BJ (cell line): Measurements from ENCODE around the gene VAV2. TPM values are rescaled to one million over a fixed set of nuclear protein-coding genes. Genes with fewer than 3 reads are reported as not detected.

ENCODE experiments used
- CTCF ChIA-PET: fragments of 350-600 bp; formaldehyde crosslinking; extraction: SDS; loops from one replicate; lab custom pipeline; 2021; ENCODE audit warnings: antibody characterized with exemption, inconsistent platforms; lab: Yijun Ruan, JAX
- POLR2A ChIA-PET: fragments of 300-600 bp; sonication (Branson Sonifier 250); formaldehyde crosslinking; extraction: SDS; loops from one replicate; lab custom pipeline; 2021; ENCODE audit warnings: antibody characterized with exemption; lab: Charles Lee
- DNase-seq: peaks from one replicate; pipeline ENCODE4 v3.0.0-alpha.2; 2011; ENCODE audit warnings: low read depth
- H3K27me3 ChIP-seq: 2 replicates; pipeline ENCODE4 v1.6.0; 2011; ENCODE audit warnings: low read length; ENCODE audit not compliant: control insufficient read depth, insufficient read depth
- H3K36me3 ChIP-seq: 2 replicates; pipeline ENCODE4 v1.5.1; 2011; ENCODE audit warnings: low read length; ENCODE audit not compliant: control insufficient read depth, insufficient read depth
- H3K4me3 ChIP-seq: 2 replicates; pipeline ENCODE4 v1.5.1; 2011; ENCODE audit warnings: low read depth, mild to moderate bottlenecking, control low read depth, low read length
- polyA plus RNA-seq: library from polyadenylated mRNA; depleted of rRNA; stranded (reverse); fragments of >200 nt; gene quantifications from 2 replicates; pipeline ENCODE4 v1.2.3, GENCODE V29; 2011
- TF ChIP-seq, protein P1 (sequence below): IDR thresholded peaks from 2 replicates; pipeline ENCODE4 v1.5.1; 2011; ENCODE audit warnings: low read depth, mild to moderate bottlenecking, control low read depth, inconsistent platforms, low read length, moderate library complexity; ENCODE audit not compliant: insufficient read depth

The VAV2 gene
- polyA plus RNA-seq, 1 experiment, result 9.9 TPM

DNA sequence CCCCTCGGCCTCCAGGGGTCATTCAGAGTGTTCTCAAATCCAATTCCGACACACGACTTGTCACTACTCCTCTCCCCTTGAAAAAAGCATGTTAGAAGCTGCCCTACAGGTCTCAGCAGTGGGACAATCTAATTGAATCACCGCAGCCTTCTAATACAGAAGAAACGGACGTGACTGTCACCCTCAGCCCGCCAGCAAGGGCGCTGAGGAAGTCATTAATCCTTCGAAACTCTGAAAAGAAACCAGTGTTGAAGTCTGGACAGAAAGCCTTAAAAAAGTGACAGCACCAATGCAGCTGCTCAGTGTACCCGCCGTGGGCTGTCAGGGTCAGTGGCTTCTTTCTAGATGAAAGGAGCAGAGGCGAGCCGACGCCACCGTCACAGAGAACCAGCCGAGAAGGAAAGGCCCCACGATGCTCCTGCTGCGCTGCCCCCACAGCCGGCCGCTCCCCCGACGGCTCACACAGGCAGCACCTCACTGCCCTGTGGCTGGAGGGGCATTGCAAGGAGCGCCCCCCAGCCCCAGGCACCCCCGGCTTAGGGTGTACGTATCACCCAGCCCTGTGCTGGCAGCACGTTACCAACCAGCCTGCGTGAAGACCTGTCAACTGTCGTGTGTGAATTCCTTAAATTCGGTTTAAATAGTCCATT is 38.8 kb upstream of the VAV2 start:
- Histone ChIP-seq H3K36me3 (peaks cover 44% of the 10 kb centered on the region), H3K4me3 (no peak overlapping the region), H3K27me3 (no peaks in the 10 kb centered on the region)
- ChIA-PET CTCF (no interaction called here), POLR2A (no interaction called here)
- DNase-seq, result no peak
- TF ChIP-seq, protein P1, sequence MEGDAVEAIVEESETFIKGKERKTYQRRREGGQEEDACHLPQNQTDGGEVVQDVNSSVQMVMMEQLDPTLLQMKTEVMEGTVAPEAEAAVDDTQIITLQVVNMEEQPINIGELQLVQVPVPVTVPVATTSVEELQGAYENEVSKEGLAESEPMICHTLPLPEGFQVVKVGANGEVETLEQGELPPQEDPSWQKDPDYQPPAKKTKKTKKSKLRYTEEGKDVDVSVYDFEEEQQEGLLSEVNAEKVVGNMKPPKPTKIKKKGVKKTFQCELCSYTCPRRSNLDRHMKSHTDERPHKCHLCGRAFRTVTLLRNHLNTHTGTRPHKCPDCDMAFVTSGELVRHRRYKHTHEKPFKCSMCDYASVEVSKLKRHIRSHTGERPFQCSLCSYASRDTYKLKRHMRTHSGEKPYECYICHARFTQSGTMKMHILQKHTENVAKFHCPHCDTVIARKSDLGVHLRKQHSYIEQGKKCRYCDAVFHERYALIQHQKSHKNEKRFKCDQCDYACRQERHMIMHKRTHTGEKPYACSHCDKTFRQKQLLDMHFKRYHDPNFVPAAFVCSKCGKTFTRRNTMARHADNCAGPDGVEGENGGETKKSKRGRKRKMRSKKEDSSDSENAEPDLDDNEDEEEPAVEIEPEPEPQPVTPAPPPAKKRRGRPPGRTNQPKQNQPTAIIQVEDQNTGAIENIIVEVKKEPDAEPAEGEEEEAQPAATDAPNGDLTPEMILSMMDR, result no peak

DNA sequence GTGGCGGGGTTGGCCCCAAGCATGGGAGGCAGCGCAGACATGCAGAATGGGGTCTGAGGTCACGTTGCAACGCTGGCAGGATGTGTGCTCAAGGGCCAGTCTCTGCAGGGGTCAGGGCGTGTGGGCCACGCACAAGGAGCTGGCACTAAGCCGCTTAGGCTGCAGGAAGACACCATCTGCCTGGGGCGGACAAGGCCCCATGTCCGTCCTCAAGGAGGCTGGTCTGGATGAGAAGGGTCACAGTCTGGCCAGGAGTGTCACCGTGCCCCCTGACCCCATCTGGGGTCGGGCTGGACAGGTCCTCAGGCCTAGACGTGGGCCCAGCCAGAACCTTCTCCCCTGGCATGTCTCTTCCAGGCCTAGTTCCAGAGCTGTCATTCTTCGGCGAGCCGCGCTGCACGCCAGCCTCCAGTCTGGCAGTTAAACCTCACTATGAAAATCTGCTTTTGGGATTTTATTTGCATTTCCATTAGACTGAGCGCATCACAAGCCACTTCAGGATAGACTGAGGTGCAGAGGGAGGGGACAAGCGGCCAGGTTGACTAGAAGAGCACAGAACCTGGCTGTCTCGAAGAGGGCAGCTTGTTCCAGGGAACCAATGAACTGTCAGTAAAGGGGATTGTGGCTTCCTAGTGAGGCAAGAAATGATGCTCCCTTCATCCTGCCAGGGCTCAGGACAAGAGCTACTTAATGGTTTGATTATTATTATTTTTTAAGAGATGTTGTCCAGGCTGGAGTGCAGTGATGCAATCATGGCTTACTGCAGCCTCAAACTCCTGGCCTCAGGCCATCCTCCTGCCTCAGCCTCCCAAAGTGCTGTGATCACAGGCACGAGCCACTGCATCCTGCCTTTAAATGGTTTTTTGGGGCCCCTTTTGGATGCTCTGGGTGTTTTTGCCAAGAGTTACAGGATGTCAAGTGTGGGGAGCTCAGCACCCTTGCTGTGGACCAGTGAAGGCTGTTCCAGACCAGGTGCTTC is 37.4 kb upstream of the VAV2 start:
- CTCF ChIA-PET, result no interaction called here

DNA sequence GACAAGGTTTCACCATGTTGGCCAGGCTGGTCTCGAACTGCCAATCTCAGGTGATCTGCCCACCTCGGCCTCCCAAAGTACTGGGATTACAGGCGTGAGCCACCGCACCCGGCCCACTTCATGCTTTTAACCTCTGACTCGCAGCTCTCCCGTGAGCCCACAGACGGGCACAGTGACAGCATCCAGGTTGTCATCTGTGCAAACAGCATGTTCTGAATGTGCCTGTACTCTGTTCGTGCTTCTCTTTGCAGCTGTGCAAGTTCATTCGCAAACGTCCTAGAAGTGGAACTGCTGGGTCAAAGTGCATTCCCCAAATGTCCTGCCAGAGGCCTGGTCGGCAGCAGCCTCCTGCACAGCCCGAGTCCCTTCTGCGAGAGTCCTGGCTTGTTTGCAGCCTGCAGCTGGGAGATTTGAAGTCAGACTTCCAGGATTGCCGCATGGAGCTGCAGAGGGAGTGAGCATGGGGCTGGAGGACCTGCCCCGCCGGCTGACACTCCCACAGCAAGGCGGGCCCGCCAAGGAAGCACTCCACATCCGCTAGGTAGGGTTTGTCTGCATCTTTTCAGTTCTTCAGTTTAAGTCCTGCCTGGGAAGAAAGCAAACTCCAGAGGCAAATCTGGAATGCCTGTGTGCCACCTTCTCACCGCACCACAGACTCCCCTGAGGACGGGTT is 36.6 kb upstream of the VAV2 start:
- Histone ChIP-seq H3K27me3 (no peaks in the 10 kb centered on the region), H3K36me3 (peaks cover 23% of the 10 kb centered on the region), H3K4me3 (no peak overlapping the region)
- DNase-seq, result no peak
- ChIA-PET POLR2A (no interaction called here), CTCF (interaction anchor here (0.8 to 1.4 kb wide), 2 partner anchors 12 to 36 kb away, joined by 3 read pairs; no protein-coding TSS in a partner anchor)
- TF ChIP-seq, protein P1, result no peak

More for the DNA sequence above, 37.4 kb upstream of the VAV2 start:
- H3K4me3 ChIP-seq, result no peak overlapping the region
- H3K27me3 ChIP-seq, result no peaks in the 10 kb centered on the region
- no peak for DNase-seq
- POLR2A ChIA-PET, result no interaction called here
- peaks cover 31% of the 10 kb centered on the region for H3K36me3 ChIP-seq
- TF ChIP-seq, protein P1, result no peak

DNA sequence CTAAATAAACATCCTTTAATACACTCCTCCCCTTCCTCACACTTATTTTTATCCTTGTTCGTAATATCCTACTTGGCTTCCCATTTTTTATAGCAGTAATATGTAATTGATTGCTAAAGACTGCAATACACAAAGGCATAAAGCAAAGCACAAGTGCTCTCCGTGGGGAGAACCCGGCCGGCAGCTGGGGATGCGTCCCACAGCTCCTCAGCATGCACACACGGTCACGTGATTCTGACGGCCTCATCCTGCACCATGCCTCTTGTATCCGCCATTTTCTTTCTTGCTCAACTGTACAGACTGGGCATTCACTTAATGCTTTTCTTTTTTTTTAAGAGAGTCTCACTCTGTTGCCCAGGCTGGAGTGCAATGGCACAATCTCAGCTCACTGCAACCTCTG is 36.0 kb upstream of the VAV2 start:
- H3K27me3 ChIP-seq, result no peaks in the 10 kb centered on the region
- DNase-seq, result no peak
- ChIA-PET CTCF (interaction anchor here (0.8 to 1.4 kb wide), 3 partner anchors 13 to 35 kb away, joined by 3 read pairs; no protein-coding TSS in a partner anchor), POLR2A (no interaction called here)
- peaks cover 21% of the 10 kb centered on the region for H3K36me3 ChIP-seq
- TF ChIP-seq, protein P1, result no peak
- no peak overlapping the region for H3K4me3 ChIP-seq
